Peyer's patch (tissue), 4 donors: ENCODE data around the gene UBE2QL1. TPM values are rescaled to one million over a fixed set of nuclear protein-coding genes. Genes with fewer than 3 reads are reported as not detected.

Source experiments
- DNase-seq, 3 donors: peaks; one replicate each; pipeline ENCODE4 v3.0.0-alpha.2; 2017 to 2019
- H3K27ac ChIP-seq, 4 donors: fragments of 200-600 bp; sonication (generic); one replicate each; pipeline ENCODE4 v1.5.1; 2016 to 2019
- H3K27me3 ChIP-seq, 2 donors: fragments of 200-600 bp; sonication (generic); one replicate each; pipeline ENCODE4 v1.5.1; 2019
- H3K36me3 ChIP-seq, 3 donors: fragments of 200-600 bp; sonication (generic); one replicate each; pipeline ENCODE4 v1.5.1; 2016 to 2019
- H3K4me1 ChIP-seq, 4 donors: fragments of 200-600 bp; sonication (generic); one replicate each; pipeline ENCODE4 v1.5.1; 2016 to 2019
- H3K4me3 ChIP-seq, 4 donors: fragments of 200-600 bp; sonication (generic); 1 replicate in 3 of 4; 2 replicates in 1 of 4; pipeline ENCODE4 v1.5.1; 2016 to 2019; ENCODE audit warnings: mild to moderate bottlenecking in 1 of 4
- H3K9me3 ChIP-seq, 4 donors: fragments of 200-600 bp; sonication (generic); one replicate each; pipeline ENCODE4 v1.5.1; 2016 to 2019; ENCODE audit warnings: mild to moderate bottlenecking in 1 of 4
- POLR2A ChIP-seq, 2 donors: fragments of 450-650 bp; IDR thresholded peaks; one replicate each; pipeline ENCODE4 v1.5.1; 2017; ENCODE audit warnings: antibody characterized with exemption in 2 of 2, mild to moderate bottlenecking in 2 of 2, moderate library complexity in 2 of 2
- total RNA-seq, 4 donors: library from RNA; depleted of rRNA; stranded (reverse); fragments of >200 nt; gene quantifications; one replicate each; pipeline ENCODE4 v1.1.0, GENCODE V29; 2016
- TF ChIP-seq, protein P1 (sequence below), 6 experiments: fragments of 450-650 bp in 4 of 6; fragments of 200-600 bp in 2 of 6; sonication (generic) in 1 of 6; IDR thresholded peaks; one replicate each; pipeline ENCODE4 v1.5.1; 2017 to 2019; ENCODE audit warnings: antibody characterized with exemption in 6 of 6, mild to moderate bottlenecking in 3 of 6, moderate library complexity in 1 of 6

UBE2QL1 gene
- total RNA-seq, 4 donors from 2014 or later = 1.0 to 3.3 TPM; not detected in 2

DNA sequence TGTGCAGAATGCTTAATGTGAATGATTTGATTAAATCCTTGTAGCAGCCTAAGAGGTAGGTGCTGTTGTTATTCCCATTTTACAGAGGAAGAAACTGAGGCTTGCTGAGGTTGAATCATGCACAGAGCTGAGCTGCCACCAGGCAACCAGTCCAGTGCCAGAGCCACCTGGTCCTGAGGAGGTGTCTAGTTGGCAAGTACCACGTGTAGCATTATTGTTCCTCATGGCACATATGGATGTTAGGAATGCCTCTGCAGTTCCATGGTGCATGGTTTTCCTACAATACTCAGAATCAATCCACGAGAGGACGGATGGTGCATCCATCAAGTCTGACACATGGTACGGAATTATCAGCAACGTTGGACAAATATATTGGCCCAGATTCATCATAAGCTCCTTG, 8.9 kb downstream of the UBE2QL1 start:
- no peak for TF ChIP-seq POLR2A (IDR thresholded peaks at IDR 0.05)
- TF ChIP-seq, protein P1, sequence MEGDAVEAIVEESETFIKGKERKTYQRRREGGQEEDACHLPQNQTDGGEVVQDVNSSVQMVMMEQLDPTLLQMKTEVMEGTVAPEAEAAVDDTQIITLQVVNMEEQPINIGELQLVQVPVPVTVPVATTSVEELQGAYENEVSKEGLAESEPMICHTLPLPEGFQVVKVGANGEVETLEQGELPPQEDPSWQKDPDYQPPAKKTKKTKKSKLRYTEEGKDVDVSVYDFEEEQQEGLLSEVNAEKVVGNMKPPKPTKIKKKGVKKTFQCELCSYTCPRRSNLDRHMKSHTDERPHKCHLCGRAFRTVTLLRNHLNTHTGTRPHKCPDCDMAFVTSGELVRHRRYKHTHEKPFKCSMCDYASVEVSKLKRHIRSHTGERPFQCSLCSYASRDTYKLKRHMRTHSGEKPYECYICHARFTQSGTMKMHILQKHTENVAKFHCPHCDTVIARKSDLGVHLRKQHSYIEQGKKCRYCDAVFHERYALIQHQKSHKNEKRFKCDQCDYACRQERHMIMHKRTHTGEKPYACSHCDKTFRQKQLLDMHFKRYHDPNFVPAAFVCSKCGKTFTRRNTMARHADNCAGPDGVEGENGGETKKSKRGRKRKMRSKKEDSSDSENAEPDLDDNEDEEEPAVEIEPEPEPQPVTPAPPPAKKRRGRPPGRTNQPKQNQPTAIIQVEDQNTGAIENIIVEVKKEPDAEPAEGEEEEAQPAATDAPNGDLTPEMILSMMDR (IDR thresholded peaks at IDR 0.05) = no peak
- Histone ChIP-seq H3K9me3 (no peaks in the 10 kb centered on the region), H3K4me1 (no peaks in the 10 kb centered on the region), H3K27ac (no peak overlapping the region), H3K36me3 (no peaks in the 10 kb centered on the region), H3K4me3 (no peak overlapping the region), H3K27me3 (no peaks in the 10 kb centered on the region)
- no peak for DNase-seq

DNA sequence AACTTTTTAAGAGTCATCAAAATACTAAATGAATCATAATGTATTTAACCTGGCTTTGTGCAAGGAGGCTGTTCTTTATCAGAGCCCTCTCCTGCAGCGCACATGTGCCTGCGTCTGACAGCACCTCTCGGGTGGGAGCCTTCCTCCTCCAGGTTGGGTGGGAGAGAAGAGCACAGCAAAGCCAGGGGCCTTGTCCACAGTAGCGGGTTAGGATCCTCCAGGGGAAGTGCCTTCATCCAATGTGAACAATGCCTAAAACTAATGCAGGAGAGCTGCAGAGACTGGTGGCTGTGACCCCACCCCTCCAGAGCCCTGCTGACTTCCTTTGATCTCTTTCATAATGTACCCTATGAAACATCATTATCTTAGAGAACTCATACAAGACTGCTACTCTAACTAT, 10.2 kb downstream of the UBE2QL1 start:
- Histone ChIP-seq H3K36me3 (no peaks in the 10 kb centered on the region), H3K4me1 (no peaks in the 10 kb centered on the region), H3K4me3 (no peak overlapping the region), H3K9me3 (no peaks in the 10 kb centered on the region), H3K27me3 (no peaks in the 10 kb centered on the region), H3K27ac (no peak overlapping the region)
- TF ChIP-seq, protein P1 (IDR thresholded peaks at IDR 0.05) = no peak
- no peak for TF ChIP-seq POLR2A (IDR thresholded peaks at IDR 0.05)
- DNase-seq = no peak

DNA sequence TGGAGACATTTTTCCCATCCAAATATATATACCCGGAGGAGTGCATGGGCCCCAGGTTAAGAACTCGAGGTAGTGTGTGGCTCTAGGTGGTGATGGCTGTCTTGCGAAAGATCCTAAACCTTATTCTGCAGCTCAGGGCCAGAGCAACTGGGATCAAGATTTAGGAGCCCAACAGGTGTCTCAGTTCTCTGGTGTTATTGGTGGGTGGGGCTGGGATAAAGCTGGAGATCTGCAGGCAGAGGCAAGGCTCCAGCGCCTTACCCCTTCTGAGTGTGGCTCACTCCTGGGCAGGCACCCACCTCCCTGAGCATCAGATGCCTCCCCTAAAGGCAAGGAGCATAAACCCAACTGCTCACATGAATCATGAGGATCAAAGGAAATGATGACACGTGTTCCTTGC, 11.2 kb downstream of the UBE2QL1 start:
- Histone ChIP-seq H3K36me3 (no peaks in the 10 kb centered on the region), H3K27ac (no peak overlapping the region), H3K4me1 (no peaks in the 10 kb centered on the region), H3K9me3 (no peaks in the 10 kb centered on the region), H3K27me3 (no peaks in the 10 kb centered on the region), H3K4me3 (no peak overlapping the region)
- DNase-seq = no peak
- TF ChIP-seq, protein P1 (IDR thresholded peaks at IDR 0.05) = no peak
- no peak for TF ChIP-seq POLR2A (IDR thresholded peaks at IDR 0.05)

DNA sequence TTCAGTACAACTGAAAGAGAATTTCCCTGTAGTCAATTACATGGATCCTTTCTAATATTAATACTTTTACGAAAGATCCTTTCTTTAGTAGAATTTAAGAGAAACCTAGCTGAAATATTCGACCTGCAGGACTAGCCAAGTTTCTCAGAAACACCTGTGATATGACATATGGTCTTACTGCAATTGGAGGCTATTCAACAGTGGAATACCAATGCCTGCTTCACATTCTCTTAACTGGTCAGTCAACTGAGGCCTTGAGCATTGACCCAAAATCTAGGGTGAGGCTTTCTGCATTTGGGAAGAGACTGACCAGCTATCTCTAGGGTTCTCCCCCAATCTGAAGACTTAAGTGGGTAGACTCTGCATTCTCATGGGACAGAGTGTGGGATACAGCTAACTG, 12.3 kb downstream of the UBE2QL1 start:
- Histone ChIP-seq H3K4me3 (no peak overlapping the region), H3K9me3 (no peaks in the 10 kb centered on the region), H3K36me3 (no peaks in the 10 kb centered on the region), H3K27ac (no peak overlapping the region), H3K27me3 (no peaks in the 10 kb centered on the region), H3K4me1 (no peaks in the 10 kb centered on the region)
- DNase-seq = no peak
- no peak for TF ChIP-seq POLR2A (IDR thresholded peaks at IDR 0.05)
- TF ChIP-seq, protein P1 (IDR thresholded peaks at IDR 0.05) = no peak

DNA sequence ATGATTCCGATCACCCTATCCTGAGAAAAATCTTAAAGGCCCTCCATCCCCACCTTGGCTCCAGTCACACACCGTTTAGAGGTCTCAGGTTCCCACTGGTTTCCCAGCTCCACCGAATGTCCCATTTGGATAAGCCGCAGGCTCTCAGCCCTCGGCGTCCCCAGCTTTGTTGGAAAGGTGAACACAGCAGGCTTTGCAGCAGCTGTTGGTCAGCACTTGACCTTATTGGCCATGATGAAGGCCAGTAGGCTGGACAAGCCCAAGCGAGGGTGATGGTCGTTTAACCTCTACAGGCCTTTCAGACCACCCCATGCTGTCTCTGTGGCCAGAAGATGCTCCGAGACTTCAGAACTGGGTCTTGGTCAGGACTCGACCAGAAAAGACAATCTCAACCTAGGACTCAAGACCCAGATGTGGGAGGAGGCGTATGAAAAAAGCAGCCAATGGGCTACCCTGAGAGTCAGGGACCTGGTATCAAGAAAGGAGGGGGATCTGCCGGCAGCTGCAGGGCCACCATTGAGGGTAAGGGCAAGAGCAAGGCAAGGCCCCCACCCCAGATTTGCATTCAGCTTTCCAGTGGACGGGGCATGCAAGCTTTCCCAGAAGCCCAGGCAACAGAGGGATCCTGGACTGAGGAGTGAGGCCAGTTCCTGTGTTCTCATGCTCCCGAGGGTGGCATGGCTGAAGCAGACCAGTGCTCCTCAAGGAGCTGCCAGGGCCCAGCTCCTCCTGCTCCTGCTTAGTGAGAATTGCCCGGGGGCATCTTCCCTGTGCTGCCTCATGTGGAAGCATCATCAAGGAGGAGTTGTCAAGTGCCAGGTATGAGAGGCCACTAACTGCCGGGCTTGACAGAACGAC, 13.4 kb downstream of the UBE2QL1 start:
- TF ChIP-seq, protein P1 (IDR thresholded peaks at IDR 0.05) = no peak
- no peak for TF ChIP-seq POLR2A (IDR thresholded peaks at IDR 0.05)
- H3K36me3 ChIP-seq = no peaks in the 10 kb centered on the region

More for the DNA sequence above, 13.4 kb downstream of the UBE2QL1 start:
- H3K4me3 ChIP-seq = no peak overlapping the region
- no peaks in the 10 kb centered on the region for H3K27me3 ChIP-seq
- no peaks in the 10 kb centered on the region for H3K4me1 ChIP-seq
- no peak overlapping the region for H3K27ac ChIP-seq
- no peak for DNase-seq
- no peaks in the 10 kb centered on the region for H3K9me3 ChIP-seq
